ENCODE data around the gene NTN1.

GRCh38 chr17:9072696-9073339 lies 51.5 kb downstream of the NTN1 start:
- TF ChIP-seq CTCF (IDR thresholded peaks at IDR 0.05): no peak
- TF ChIP-seq POLR2A (IDR thresholded peaks at IDR 0.05): no peak

Data from uterus (tissue), 2 donors.